Neural crest cell (in vitro differentiated cells): Measurements from ENCODE around the gene ADARB1. TPM values are rescaled to one million over a fixed set of nuclear protein-coding genes. Genes with fewer than 3 reads are reported as not detected.

Experiments used
- DNase-seq: peaks from one replicate; pipeline ENCODE4 v3.0.0; 2021; ENCODE audit warnings: low read depth, mixed read lengths, low spot score
- H3K27ac Mint-ChIP-seq: one replicate; pipeline ENCODE4 v1.8.0; 2021; ENCODE audit warnings: mild to moderate bottlenecking, mixed read lengths; ENCODE audit not compliant: unreplicated experiment
- H3K27me3 Mint-ChIP-seq: 2 replicates; pipeline ENCODE4 v1.8.0; 2021; ENCODE audit warnings: low read depth, mild to moderate bottlenecking, mixed read lengths
- H3K36me3 Mint-ChIP-seq: 2 replicates; pipeline ENCODE4 v1.8.0; 2021; ENCODE audit warnings: low read depth, mild to moderate bottlenecking, mixed read lengths
- H3K4me1 Mint-ChIP-seq: 2 replicates; pipeline ENCODE4 v1.8.0; 2021; ENCODE audit warnings: mixed read lengths
- H3K4me3 Mint-ChIP-seq: one replicate; pipeline ENCODE4 v1.8.0; 2021; ENCODE audit warnings: mild to moderate bottlenecking, mixed read lengths
- H3K9me3 Mint-ChIP-seq: 2 replicates; pipeline ENCODE4 v1.8.0; 2021; ENCODE audit warnings: mixed read lengths
- total RNA-seq: library from RNA; stranded (reverse); gene quantifications from 2 replicates; pipeline ENCODE4 v1.2.1, GENCODE V29; 2021
- TF ChIP-seq, protein P1 (sequence below): fragments of 200-600 bp; sonication (generic); conservative IDR thresholded peaks from 2 replicates; pipeline ENCODE4 v1.5.0; 2021; ENCODE audit warnings: antibody characterized with exemption, mild to moderate bottlenecking

The ADARB1 gene
- total RNA-seq, 1 donor from 2014 or later: 21.0 TPM

GRCh38 chr21:45069085-45069484, 5.3 kb upstream of the ADARB1 start:
- Mint-ChIP-seq H3K4me1 (peaks cover 8% of the 10 kb centered on the region), H3K9me3 (no peaks in the 10 kb centered on the region), H3K4me3 (no peak overlapping the region), H3K36me3 (no peaks in the 10 kb centered on the region), H3K27me3 (peaks cover 3% of the 10 kb centered on the region), H3K27ac (no peak overlapping the region)
- DNase-seq: no peak
- TF ChIP-seq, protein P1, sequence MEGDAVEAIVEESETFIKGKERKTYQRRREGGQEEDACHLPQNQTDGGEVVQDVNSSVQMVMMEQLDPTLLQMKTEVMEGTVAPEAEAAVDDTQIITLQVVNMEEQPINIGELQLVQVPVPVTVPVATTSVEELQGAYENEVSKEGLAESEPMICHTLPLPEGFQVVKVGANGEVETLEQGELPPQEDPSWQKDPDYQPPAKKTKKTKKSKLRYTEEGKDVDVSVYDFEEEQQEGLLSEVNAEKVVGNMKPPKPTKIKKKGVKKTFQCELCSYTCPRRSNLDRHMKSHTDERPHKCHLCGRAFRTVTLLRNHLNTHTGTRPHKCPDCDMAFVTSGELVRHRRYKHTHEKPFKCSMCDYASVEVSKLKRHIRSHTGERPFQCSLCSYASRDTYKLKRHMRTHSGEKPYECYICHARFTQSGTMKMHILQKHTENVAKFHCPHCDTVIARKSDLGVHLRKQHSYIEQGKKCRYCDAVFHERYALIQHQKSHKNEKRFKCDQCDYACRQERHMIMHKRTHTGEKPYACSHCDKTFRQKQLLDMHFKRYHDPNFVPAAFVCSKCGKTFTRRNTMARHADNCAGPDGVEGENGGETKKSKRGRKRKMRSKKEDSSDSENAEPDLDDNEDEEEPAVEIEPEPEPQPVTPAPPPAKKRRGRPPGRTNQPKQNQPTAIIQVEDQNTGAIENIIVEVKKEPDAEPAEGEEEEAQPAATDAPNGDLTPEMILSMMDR: no peak

- Mint-ChIP-seq H3K4me1 (peaks cover 5% of the 10 kb centered on the region), H3K27ac (no peak overlapping the region), H3K36me3 (no peaks in the 10 kb centered on the region), H3K27me3 (peaks cover 3% of the 10 kb centered on the region), H3K9me3 (no peaks in the 10 kb centered on the region), H3K4me3 (no peak overlapping the region)
- DNase-seq: no peak
- TF ChIP-seq, protein P1: no peak
These were observed 4.7 kb upstream of the ADARB1 start for GRCh38 chr21:45069711-45070110.

- peak overlapping the region; percentile 66 for H3K4me3 Mint-ChIP-seq
- H3K9me3 Mint-ChIP-seq: no peaks in the 10 kb centered on the region
- peaks cover 15% of the 10 kb centered on the region for H3K27me3 Mint-ChIP-seq
These were observed 3.1 kb upstream of the ADARB1 start for GRCh38 chr21:45071078-45071873.

GRCh38 chr21:45071874-45072737, 2.3 kb upstream of the ADARB1 start:
- Mint-ChIP-seq H3K36me3 (no peaks in the 10 kb centered on the region), H3K4me3 (peak overlapping the region; percentile 93), H3K27ac (no peak overlapping the region), H3K27me3 (peaks cover 23% of the 10 kb centered on the region), H3K4me1 (peaks cover 18% of the 10 kb centered on the region), H3K9me3 (no peaks in the 10 kb centered on the region)
- no peak for DNase-seq
- TF ChIP-seq, protein P1: no peak

More at GRCh38 chr21:45071078-45071873, 3.1 kb upstream of the ADARB1 start:
- H3K27ac Mint-ChIP-seq: no peak overlapping the region
- no peaks in the 10 kb centered on the region for H3K36me3 Mint-ChIP-seq
- H3K4me1 Mint-ChIP-seq: peaks cover 15% of the 10 kb centered on the region
- DNase-seq: no peak
- TF ChIP-seq, protein P1: no peak

GRCh38 chr21:45072738-45073300, 1.6 kb upstream of the ADARB1 start:
- Mint-ChIP-seq H3K4me3 (peak overlapping the region; percentile 93), H3K36me3 (no peaks in the 10 kb centered on the region), H3K27ac (peak overlapping the region; percentile 59), H3K9me3 (no peaks in the 10 kb centered on the region), H3K4me1 (peaks cover 18% of the 10 kb centered on the region), H3K27me3 (peaks cover 25% of the 10 kb centered on the region)
- DNase-seq: no peak
- TF ChIP-seq, protein P1: no peak
